G401 (cell line): Measurements from ENCODE around the gene SLC9A2. TPM values are rescaled to one million over a fixed set of nuclear protein-coding genes. Genes with fewer than 3 reads are reported as not detected.

Experiments
- DNase-seq: peaks from one replicate; pipeline ENCODE4 v3.0.0-alpha.2; 2015; ENCODE audit warnings: low spot score
- in situ Hi-C: cut with HindIII; loops from 2 replicates; pipeline ENCODE4 v1.10.0; 2016; ENCODE audit warnings: low sequenced_read_pairs, mixed read lengths
- total RNA-seq: library from RNA; depleted of rRNA; stranded (reverse); fragments of >200 nt; shearing (Covaris generic); gene quantifications from 2 replicates; pipeline ENCODE4 v1.2.3, GENCODE V29; 2014; rRNA removed

SLC9A2 gene
- total RNA-seq, 1 experiment from 2014 or later = not detected

DNA sequence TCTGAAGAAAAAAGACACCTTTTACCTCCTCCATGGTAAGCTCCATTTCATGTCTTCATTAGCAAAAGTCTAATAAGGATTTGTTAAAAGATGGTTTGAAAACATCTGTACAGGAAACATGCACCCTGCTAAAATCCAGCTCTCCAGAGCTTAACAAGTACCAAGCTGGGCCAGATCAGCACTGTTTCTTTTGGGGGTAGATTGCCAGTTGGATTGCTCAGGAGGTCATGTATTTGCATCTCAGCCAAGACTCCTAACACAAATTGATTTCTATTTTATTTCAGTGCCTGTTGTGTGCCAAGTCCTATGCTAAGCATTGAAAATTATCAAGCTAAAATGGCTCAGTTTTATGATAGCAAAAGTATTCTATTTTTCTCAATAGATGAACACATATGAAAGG lies 139.1 kb downstream of the SLC9A2 start:
- in situ Hi-C loops = no loop called here
- DNase-seq = peak; percentile 60

Other genes starting within 250 kb of the SLC9A2 start
- not detected in 2 replicates for gene IL18RAP, start 196.4 kb upstream of the SLC9A2 start, total RNA-seq
- not detected in 2 replicates for gene SLC9A4, start 146.3 kb upstream of the SLC9A2 start, total RNA-seq
- gene TMEM182, start 142.5 kb downstream of the SLC9A2 start, total RNA-seq = 1.8 and 3.8 TPM in 2 replicates